GM12875 (cell line): Measurements from ENCODE around the gene PRRX1.

Experiments used
- H3K4me3 ChIP-seq: one replicate; pipeline ENCODE4 v1.5.1; 2011; ENCODE audit warnings: low read depth, low read length, control low read depth
- TF ChIP-seq, protein P1 (sequence below): IDR thresholded peaks from 2 replicates; pipeline ENCODE4 v1.5.1; 2011; ENCODE audit warnings: low read depth, mild to moderate bottlenecking, control low read depth, inconsistent platforms, low read length, moderate library complexity, borderline replicate concordance; ENCODE audit not compliant: insufficient read depth

The PRRX1 gene

DNA sequence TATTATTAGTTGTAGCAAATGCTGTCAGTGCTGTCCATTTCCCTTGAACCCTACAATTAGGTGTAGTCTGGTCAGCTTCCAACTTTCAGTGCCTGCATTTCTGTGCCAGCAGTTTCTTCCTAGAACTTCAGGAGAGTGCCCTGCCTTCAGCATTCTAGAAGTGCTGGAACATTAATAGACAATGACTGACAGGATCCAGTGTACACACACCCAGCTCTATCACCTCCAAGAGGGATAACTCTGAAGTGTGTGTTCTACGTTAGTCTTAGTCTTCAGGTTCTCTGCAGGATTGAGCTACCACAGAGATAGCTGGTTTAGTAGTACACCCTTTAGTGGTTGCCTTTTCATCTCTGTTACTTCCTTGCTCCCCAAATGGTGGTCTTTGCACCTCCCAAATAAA is 61.4 kb downstream of the PRRX1 start:
- TF ChIP-seq, protein P1, sequence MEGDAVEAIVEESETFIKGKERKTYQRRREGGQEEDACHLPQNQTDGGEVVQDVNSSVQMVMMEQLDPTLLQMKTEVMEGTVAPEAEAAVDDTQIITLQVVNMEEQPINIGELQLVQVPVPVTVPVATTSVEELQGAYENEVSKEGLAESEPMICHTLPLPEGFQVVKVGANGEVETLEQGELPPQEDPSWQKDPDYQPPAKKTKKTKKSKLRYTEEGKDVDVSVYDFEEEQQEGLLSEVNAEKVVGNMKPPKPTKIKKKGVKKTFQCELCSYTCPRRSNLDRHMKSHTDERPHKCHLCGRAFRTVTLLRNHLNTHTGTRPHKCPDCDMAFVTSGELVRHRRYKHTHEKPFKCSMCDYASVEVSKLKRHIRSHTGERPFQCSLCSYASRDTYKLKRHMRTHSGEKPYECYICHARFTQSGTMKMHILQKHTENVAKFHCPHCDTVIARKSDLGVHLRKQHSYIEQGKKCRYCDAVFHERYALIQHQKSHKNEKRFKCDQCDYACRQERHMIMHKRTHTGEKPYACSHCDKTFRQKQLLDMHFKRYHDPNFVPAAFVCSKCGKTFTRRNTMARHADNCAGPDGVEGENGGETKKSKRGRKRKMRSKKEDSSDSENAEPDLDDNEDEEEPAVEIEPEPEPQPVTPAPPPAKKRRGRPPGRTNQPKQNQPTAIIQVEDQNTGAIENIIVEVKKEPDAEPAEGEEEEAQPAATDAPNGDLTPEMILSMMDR, result no peak
- H3K4me3 ChIP-seq, result no peak overlapping the region

DNA sequence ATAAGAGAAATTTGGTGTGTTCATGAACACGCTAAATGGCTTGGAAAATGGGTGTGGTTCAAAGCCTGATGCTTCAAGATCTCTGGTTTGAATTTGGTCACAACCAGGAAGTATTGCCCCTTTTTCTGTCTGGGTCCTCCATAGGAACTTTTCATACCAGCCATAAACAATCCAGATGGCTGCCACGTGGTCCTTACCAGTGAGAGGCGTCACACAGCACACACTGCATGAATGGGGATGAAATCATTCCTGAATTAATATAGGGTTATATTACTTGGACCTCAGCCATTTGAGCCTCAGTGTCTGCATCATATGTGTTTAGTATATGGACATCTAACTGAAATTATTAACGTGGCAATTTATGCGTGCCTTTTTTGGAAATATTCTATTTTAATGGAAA is 64.0 kb downstream of the PRRX1 start:
- H3K4me3 ChIP-seq, result no peak overlapping the region
- TF ChIP-seq, protein P1, result no peak

DNA sequence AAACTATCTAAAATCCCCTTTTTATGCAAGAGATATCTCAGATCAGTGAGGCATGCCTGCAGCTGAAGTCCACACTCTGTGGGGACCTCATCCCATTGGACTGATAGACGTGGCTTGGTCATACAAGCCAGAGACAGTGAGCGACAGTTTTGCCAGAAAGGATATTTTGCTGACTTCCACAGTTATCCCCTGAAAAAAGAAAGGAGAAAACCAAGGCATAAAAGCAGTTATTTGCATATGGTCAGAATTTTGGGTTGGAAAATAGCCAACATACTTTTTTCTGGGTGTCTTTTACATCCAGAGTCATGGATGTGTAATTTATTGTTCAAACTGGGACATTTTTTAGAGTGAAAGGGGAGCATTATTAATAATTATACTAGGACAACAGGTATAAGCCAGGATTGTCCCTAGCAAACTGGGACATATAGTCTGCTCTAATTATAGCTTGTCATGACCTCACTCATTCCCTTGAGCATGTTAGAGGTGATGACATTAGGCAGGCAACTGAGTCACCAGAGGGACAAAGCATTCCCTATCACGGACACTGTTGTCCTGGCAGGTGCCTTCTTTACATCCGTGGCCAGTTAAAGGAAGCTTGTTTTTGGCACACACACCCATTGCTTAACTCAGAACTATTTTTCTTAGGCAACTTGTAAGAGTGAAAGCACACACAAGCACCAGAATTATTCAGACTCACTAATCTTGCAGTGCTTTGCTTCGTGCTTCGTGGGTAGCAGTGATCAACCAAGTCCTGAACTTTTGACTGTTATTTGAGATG is 65.5 kb downstream of the PRRX1 start:
- no peak overlapping the region for H3K4me3 ChIP-seq
- TF ChIP-seq, protein P1, result no peak

DNA sequence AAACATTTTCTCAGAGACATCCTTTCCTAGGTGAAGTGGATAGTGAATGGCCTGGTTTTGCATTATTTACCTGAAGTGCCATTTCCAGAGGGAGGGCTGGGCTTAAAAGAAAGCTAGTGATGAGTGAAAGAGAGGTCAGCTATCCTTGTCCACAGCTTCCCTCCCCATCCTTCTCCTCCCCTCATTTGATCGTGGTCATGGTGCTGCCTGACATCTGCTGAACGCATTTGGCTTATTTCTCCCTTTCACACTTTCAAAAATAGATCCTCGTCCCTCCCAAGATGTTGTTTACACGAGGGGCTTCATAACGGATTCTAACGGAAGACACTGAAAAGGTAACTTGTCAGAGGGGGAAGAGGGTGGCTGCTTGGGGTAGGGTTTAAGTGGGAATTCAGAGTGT is 66.1 kb downstream of the PRRX1 start:
- TF ChIP-seq, protein P1, result no peak
- no peak overlapping the region for H3K4me3 ChIP-seq

DNA sequence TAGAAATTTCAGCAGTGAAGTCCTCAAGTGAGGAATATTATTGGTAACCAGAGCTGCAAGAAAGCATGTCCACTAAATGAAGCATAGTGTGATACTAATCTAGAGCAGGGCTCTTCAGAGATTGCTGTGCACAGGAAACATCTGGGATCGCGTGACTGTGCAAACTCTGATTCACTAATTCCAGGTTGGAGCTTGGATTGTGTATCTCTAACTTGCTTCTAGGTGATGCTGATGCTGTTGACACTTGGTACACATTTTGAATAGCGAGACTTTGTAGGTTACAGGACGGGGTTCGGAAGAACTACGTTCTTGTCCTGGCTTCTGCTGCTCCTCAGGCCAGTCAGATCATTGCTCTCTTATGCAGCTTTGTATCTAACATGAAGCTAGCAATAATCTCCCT is 66.5 kb downstream of the PRRX1 start:
- TF ChIP-seq, protein P1, result no peak
- H3K4me3 ChIP-seq, result no peak overlapping the region

DNA sequence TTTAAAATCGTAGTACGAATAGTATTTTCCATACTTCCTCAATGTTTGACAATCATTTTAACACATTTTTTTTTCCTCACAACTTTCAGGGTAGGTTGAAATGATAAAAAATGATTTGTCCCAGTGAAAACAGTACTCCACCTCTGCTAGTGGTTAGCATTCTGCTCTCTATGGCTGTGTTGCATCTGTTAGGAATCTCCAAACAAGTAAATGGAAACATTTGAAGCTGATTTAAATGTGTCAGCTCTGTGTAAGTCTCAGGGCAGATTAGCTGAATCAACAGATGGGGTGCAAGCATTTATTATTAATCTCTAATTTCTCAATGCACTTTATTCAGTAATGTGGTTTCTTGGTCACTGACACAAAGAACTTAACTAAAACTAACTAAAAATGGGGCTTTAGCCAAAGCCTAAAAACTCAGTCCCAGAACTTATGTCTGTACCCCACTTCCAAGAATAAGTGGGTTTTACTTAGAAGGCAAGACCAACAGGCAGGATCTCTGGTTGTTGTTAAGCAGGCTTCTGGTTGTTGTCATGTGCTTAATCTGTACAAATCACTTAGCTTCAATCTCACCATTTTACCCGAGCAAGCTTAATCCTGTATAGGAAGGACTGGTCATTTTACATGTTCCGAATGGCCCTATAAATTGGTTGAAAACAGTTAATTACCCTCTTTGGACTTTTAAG is 67.8 kb downstream of the PRRX1 start:
- TF ChIP-seq, protein P1, result no peak
- no peak overlapping the region for H3K4me3 ChIP-seq

DNA sequence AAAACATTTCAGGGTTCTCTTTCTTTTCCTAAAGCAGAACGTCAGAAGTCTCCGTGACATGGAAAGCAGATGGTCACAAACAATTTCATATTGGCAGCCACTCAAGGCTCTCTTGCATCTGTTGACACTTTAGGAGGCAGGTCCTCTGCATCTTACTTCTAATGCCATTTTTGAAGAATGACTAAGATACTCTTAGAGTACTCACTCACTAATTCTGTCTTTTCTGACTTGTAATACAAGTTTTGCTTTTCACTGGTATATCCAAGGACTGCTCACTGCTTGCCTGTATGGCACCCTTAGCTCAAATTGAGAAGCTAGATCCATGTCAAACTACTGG is 68.3 kb downstream of the PRRX1 start:
- TF ChIP-seq, protein P1, result no peak
- no peak overlapping the region for H3K4me3 ChIP-seq
